ENCODE measurements around the gene CYP2C18. TPM values are rescaled to one million over a fixed set of nuclear protein-coding genes. Genes with fewer than 3 reads are reported as not detected.
"Not testable (repeated sequence)": the region's sequence is repeated elsewhere in the genome, so short reads cannot be mapped to it uniquely, and the experiment has no call there.

The CYP2C18 gene
- total RNA-seq, 2 experiments from 2014 or later, result not detected

- Mint-ChIP-seq H3K4me1 (no peaks in the 10 kb centered on the region), H3K4me3 (no peak overlapping the region), H3K27me3 (no peaks in the 10 kb centered on the region), H3K9me3 (ENCODE audit: low read depth) (no peaks in the 10 kb centered on the region), H3K27ac (no peak overlapping the region), H3K36me3 (no peaks in the 10 kb centered on the region)
- DNase-seq (no peak), ATAC-seq (no peak)
- CTCF ChIA-PET, result no interaction called here
These were observed 5.1 kb upstream of the CYP2C18 start for GRCh38 chr10:94678475-94678874.

GRCh38 chr10:94680544-94680943 lies 3.0 kb upstream of the CYP2C18 start:
- no peaks in the 10 kb centered on the region for H3K4me1 Mint-ChIP-seq
- no peaks in the 10 kb centered on the region for H3K9me3 Mint-ChIP-seq (ENCODE audit: low read depth)
- ATAC-seq (no peak), DNase-seq (no peak)
- H3K27me3 Mint-ChIP-seq, result no peaks in the 10 kb centered on the region
- H3K27ac Mint-ChIP-seq, result no peak overlapping the region
- CTCF ChIA-PET, result no interaction called here
- no peak overlapping the region for H3K4me3 Mint-ChIP-seq
- H3K36me3 Mint-ChIP-seq, result no peaks in the 10 kb centered on the region

- H3K4me3 Mint-ChIP-seq; H3K27ac Mint-ChIP-seq; H3K36me3 Mint-ChIP-seq; CTCF ChIA-PET; H3K4me1 Mint-ChIP-seq; H3K9me3 Mint-ChIP-seq (ENCODE audit: low read depth); DNase-seq; H3K27me3 Mint-ChIP-seq; ATAC-seq: not testable (repeated sequence)
These were observed 893 bp upstream of the CYP2C18 start for GRCh38 chr10:94682636-94683035.

- H3K36me3 Mint-ChIP-seq, result no peaks in the 10 kb centered on the region
- H3K9me3 Mint-ChIP-seq (ENCODE audit: low read depth), result no peaks in the 10 kb centered on the region
- H3K4me3 Mint-ChIP-seq, result no peak overlapping the region
- H3K27ac Mint-ChIP-seq, result no peak overlapping the region
- CTCF ChIA-PET, result interaction anchor here (0.6 kb wide), 1 partner anchor 23 kb away, joined by 3 read pairs; no protein-coding TSS in a partner anchor
- no peaks in the 10 kb centered on the region for H3K4me1 Mint-ChIP-seq
- ATAC-seq, result no peak
- H3K27me3 Mint-ChIP-seq, result no peaks in the 10 kb centered on the region
- no peak for DNase-seq
These were observed 4.2 kb downstream of the CYP2C18 start for GRCh38 chr10:94687625-94688248.

GRCh38 chr10:94706089-94706488 lies 22.6 kb downstream of the CYP2C18 start:
- H3K4me3 Mint-ChIP-seq, result no peak overlapping the region
- no peak overlapping the region for H3K27ac Mint-ChIP-seq
- peaks cover 7% of the 10 kb centered on the region for H3K9me3 Mint-ChIP-seq (ENCODE audit: low read depth)
- no peaks in the 10 kb centered on the region for H3K36me3 Mint-ChIP-seq
- no peaks in the 10 kb centered on the region for H3K27me3 Mint-ChIP-seq
- ATAC-seq (no peak), DNase-seq (no peak)
- no peaks in the 10 kb centered on the region for H3K4me1 Mint-ChIP-seq
- CTCF ChIA-PET, result no interaction called here

- Mint-ChIP-seq H3K4me1 (no peaks in the 10 kb centered on the region), H3K9me3 (ENCODE audit: low read depth) (peaks cover 3% of the 10 kb centered on the region), H3K27me3 (no peaks in the 10 kb centered on the region), H3K27ac (no peak overlapping the region), H3K4me3 (no peak overlapping the region), H3K36me3 (no peaks in the 10 kb centered on the region)
- no peak for DNase-seq
- no peak for ATAC-seq
- CTCF ChIA-PET, result no interaction called here
These were observed 27.0 kb downstream of the CYP2C18 start for GRCh38 chr10:94710578-94710977.

GRCh38 chr10:94725871-94726270 lies 42.3 kb downstream of the CYP2C18 start:
- Mint-ChIP-seq H3K4me1 (no peaks in the 10 kb centered on the region), H3K36me3 (no peaks in the 10 kb centered on the region), H3K9me3 (ENCODE audit: low read depth) (no peaks in the 10 kb centered on the region), H3K4me3 (no peak overlapping the region), H3K27me3 (no peaks in the 10 kb centered on the region), H3K27ac (no peak overlapping the region)
- no peak for ATAC-seq
- DNase-seq, result no peak
- CTCF ChIA-PET, result no interaction called here

GRCh38 chr10:94735197-94735596 lies 51.7 kb downstream of the CYP2C18 start:
- H3K4me1 Mint-ChIP-seq, result no peaks in the 10 kb centered on the region
- CTCF ChIA-PET, result no interaction called here
- H3K9me3 Mint-ChIP-seq (ENCODE audit: low read depth), result no peaks in the 10 kb centered on the region
- ATAC-seq (no peak), DNase-seq (no peak)
- no peak overlapping the region for H3K4me3 Mint-ChIP-seq
- H3K27me3 Mint-ChIP-seq, result no peaks in the 10 kb centered on the region
- no peaks in the 10 kb centered on the region for H3K36me3 Mint-ChIP-seq
- H3K27ac Mint-ChIP-seq, result no peak overlapping the region

- Mint-ChIP-seq H3K36me3 (no peaks in the 10 kb centered on the region), H3K4me1 (no peaks in the 10 kb centered on the region), H3K4me3 (no peak overlapping the region), H3K9me3 (ENCODE audit: low read depth) (no peaks in the 10 kb centered on the region), H3K27me3 (no peaks in the 10 kb centered on the region), H3K27ac (no peak overlapping the region)
- CTCF ChIA-PET, result no interaction called here
- no peak for DNase-seq
- ATAC-seq, result no peak
These were observed 55.1 kb downstream of the CYP2C18 start for GRCh38 chr10:94738588-94738987.

- no peaks in the 10 kb centered on the region for H3K36me3 Mint-ChIP-seq
- DNase-seq, result no peak
- H3K4me3 Mint-ChIP-seq, result no peak overlapping the region
- H3K9me3 Mint-ChIP-seq (ENCODE audit: low read depth), result peaks cover 2% of the 10 kb centered on the region
- no peak overlapping the region for H3K27ac Mint-ChIP-seq
- no peaks in the 10 kb centered on the region for H3K4me1 Mint-ChIP-seq
- H3K27me3 Mint-ChIP-seq, result no peaks in the 10 kb centered on the region
- CTCF ChIA-PET, result no interaction called here
- no peak for ATAC-seq
These were observed 63.6 kb downstream of the CYP2C18 start for GRCh38 chr10:94747137-94747536.

GRCh38 chr10:94747838-94748237 lies 64.3 kb downstream of the CYP2C18 start:
- Mint-ChIP-seq H3K36me3 (no peaks in the 10 kb centered on the region), H3K4me1 (no peaks in the 10 kb centered on the region), H3K27ac (no peak overlapping the region), H3K27me3 (no peaks in the 10 kb centered on the region), H3K4me3 (no peak overlapping the region), H3K9me3 (ENCODE audit: low read depth) (peaks cover 4% of the 10 kb centered on the region)
- ATAC-seq, result no peak
- CTCF ChIA-PET, result no interaction called here
- DNase-seq, result no peak

GRCh38 chr10:94757916-94758315 lies 74.4 kb downstream of the CYP2C18 start:
- H3K4me1 Mint-ChIP-seq, result no peaks in the 10 kb centered on the region
- H3K36me3 Mint-ChIP-seq, result no peaks in the 10 kb centered on the region
- H3K4me3 Mint-ChIP-seq, result no peak overlapping the region
- no peak for DNase-seq
- H3K9me3 Mint-ChIP-seq (ENCODE audit: low read depth), result peaks cover 3% of the 10 kb centered on the region
- no peak overlapping the region for H3K27ac Mint-ChIP-seq
- H3K27me3 Mint-ChIP-seq, result no peaks in the 10 kb centered on the region
- CTCF ChIA-PET, result no interaction called here
- no peak for ATAC-seq

- Mint-ChIP-seq H3K9me3 (ENCODE audit: low read depth) (peaks cover 5% of the 10 kb centered on the region), H3K27me3 (no peaks in the 10 kb centered on the region), H3K27ac (no peak overlapping the region), H3K4me1 (no peaks in the 10 kb centered on the region), H3K4me3 (no peak overlapping the region), H3K36me3 (no peaks in the 10 kb centered on the region)
- CTCF ChIA-PET, result interaction anchor here (0.6 kb wide), 1 partner anchor 93 kb away, joined by 3 read pairs; no protein-coding TSS in a partner anchor
- DNase-seq (no peak), ATAC-seq (no peak)
These were observed 77.2 kb downstream of the CYP2C18 start for GRCh38 chr10:94760586-94761178.

- no peaks in the 10 kb centered on the region for H3K27me3 Mint-ChIP-seq
These were observed 78.9 kb downstream of the CYP2C18 start, which contains the start of gene CYP2C19 for GRCh38 chr10:94762393-94762792. Gene CYP2C19 (plus strand): TSS chr10:94762681. CDS start chr10:94762706, 25 bp downstream.

More at GRCh38 chr10:94762393-94762792, 78.9 kb downstream of the CYP2C18 start, which contains the start of gene CYP2C19:
- DNase-seq, result no peak
- no peaks in the 10 kb centered on the region for H3K36me3 Mint-ChIP-seq
- no peak within 1 kb of the TSS for H3K4me3 Mint-ChIP-seq
- H3K27ac Mint-ChIP-seq, result no peak within 1 kb of the TSS
- CTCF ChIA-PET, result no interaction called here
- H3K4me1 Mint-ChIP-seq, result no peaks in the 10 kb centered on the region
- H3K9me3 Mint-ChIP-seq (ENCODE audit: low read depth), result peaks cover 2% of the 10 kb centered on the region
- no peak for ATAC-seq

Measured in activated CD8-positive, alpha-beta memory T cell treated with anti-CD3 and anti-CD28 coated beads, Interleukin-2, amount 10 ng/mL, durations not matched to agents 7 days and 5 days (primary cell).